Neuron (in vitro differentiated cells): ENCODE data around the gene ASCC1.
"Not testable (repeated sequence)": the region's sequence is repeated elsewhere in the genome, so short reads cannot be mapped to it uniquely, and the experiment has no call there.

Source experiments
- H2AFZ ChIP-seq: one replicate; pipeline ENCODE4 v1.6.1; 2013; ENCODE audit warnings: low read depth, mild to moderate bottlenecking, inconsistent platforms, low read length, moderate library complexity
- H3K27me3 ChIP-seq: one replicate; pipeline ENCODE4 v1.6.1; 2013; ENCODE audit warnings: low read length; ENCODE audit not compliant: insufficient read depth
- H3K36me3 ChIP-seq: one replicate; pipeline ENCODE4 v1.6.1; 2013; ENCODE audit warnings: low read length; ENCODE audit not compliant: insufficient read depth
- H3K4me1 ChIP-seq: one replicate; pipeline ENCODE4 v1.6.1; 2013; ENCODE audit warnings: low read length; ENCODE audit not compliant: insufficient read depth
- H3K4me3 ChIP-seq: 2 replicates; pipeline ENCODE4 v1.5.1; 2013; ENCODE audit warnings: mild to moderate bottlenecking, low read length, moderate library complexity
- H3K9me3 ChIP-seq: one replicate; pipeline ENCODE4 v1.6.1; 2013; ENCODE audit warnings: low read length

ASCC1 gene

DNA sequence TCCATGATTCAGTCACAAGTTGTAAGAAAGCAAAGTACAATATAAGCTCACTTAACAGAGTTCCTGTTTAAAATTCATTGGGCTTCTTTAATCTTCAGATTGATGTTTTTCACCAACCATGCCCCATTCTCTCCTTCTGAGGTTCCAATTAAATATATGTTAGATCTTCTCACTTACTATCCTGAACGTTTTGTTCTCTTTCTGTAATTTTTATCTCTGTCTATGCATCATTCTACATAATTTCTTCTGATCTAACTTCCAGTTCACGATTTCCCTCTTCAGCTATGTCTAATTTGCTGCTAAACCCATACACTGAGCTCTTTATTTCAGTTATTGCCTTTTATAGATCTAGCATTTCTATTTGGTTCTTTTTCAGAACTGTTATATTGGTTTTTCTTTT lies 99.7 kb downstream of the ASCC1 start:
- Histone ChIP-seq H3K4me1 (no peaks in the 10 kb centered on the region), H3K36me3 (peaks cover 2% of the 10 kb centered on the region), H2AFZ (no peak overlapping the region), H3K27me3 (no peaks in the 10 kb centered on the region), H3K4me3 (no peak overlapping the region), H3K9me3 (no peaks in the 10 kb centered on the region)

DNA sequence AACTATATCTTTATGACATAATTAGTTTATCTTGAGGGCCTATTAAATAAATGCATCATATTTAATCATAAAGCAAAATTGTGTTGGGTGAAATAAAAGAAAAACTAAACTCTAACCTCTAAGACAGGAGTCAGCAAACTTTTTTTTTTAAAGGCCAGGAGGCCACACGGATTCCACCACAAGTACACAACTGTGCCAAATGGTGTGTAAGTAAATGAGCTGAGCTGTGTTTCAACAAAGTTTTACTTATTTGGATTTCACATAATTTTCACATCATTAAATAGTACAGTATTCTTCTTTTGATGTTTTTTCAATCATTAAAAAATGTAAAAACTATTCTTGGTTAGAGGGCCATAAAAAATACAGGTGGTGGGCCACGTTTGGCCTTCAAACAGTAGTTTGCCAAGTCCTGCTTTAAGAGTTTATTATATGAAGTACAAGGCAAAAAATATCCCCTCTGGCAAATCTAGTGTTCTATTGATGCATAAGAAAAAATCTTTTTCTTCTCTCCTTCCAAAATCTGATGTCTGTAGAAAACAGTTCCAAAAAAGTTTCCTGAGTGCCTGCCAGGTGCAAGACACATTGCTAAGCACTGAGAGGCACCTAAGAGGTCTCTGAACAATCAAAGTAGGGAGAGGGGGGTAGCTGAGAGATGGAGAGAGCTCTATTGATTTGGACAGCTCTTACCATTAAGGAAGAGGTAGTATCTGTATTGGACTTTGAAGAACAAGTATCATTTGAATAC lies 101.2 kb downstream of the ASCC1 start:
- H2AFZ ChIP-seq: no peak overlapping the region
- no peaks in the 10 kb centered on the region for H3K4me1 ChIP-seq
- H3K9me3 ChIP-seq: no peaks in the 10 kb centered on the region
- H3K36me3 ChIP-seq: peaks cover 2% of the 10 kb centered on the region
- no peak overlapping the region for H3K4me3 ChIP-seq
- H3K27me3 ChIP-seq: no peaks in the 10 kb centered on the region

DNA sequence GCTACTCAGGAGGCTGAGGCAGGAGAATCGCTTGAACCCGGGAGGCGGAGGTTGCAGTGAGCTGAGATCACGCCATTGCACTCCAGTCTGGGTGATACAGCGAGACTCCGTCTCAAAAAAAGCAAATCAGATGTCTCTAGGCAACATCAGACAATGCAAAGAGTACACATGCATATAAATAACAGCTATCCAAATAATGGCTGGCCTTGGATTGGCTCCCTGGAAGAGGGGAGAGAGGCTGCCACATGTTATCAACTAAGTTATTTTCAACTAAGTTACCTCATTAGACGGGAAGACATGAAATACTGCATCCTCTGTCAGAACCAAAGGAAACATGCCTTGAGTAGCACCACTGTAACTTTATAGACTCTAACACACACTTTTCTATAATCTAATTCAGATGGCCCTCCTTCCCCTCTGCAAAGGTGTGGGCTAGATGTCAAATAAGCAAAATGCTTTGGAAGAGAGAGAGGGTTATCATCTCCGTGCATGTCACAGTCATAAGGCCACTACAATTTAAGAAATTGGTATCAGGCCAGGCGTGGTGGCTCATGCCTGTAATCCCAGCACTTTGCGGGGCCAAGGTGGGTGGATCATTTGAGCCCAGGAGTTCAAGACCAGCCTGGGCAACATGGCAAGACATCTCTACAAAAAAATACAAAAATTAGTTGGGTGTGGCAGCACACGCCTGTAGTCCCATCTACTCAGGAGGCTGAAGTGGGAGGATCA lies 105.2 kb downstream of the ASCC1 start:
- Histone ChIP-seq H3K27me3 (no peaks in the 10 kb centered on the region), H3K36me3 (peaks cover under 1% of the 10 kb centered on the region)

DNA sequence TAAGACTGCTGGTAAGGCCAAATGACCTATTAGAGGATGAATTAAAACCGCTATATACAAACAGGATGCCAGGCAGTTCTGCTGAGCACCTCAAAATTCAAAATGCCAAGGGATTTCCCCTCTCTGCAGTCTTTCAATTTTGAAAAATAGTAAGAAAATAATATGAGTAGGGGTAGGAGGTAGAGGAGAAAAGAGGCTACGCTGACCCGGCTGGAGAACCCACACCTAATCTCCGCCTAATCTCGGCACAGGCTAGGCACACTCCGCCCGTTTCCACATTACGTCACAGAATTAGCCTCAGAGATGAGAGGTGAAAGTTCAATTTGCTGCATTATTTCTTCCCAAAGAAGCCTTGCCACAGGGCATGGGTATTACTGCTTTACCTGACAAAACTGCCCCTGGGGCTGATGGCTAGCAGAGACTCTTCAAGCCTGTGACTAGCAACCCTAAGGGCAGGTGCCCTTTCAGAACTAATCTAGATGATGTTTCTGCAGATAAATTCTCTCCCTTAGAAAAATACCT lies 106.4 kb downstream of the ASCC1 start:
- Histone ChIP-seq H3K4me1 (peaks cover 19% of the 10 kb centered on the region), H3K4me3 (no peak overlapping the region), H3K27me3 (no peaks in the 10 kb centered on the region), H3K36me3 (no peaks in the 10 kb centered on the region), H2AFZ (no peak overlapping the region), H3K9me3 (no peaks in the 10 kb centered on the region)

More for the DNA sequence above, 105.2 kb downstream of the ASCC1 start:
- H3K4me3 ChIP-seq: no peak overlapping the region
- H3K4me1 ChIP-seq: peaks cover 14% of the 10 kb centered on the region
- H2AFZ ChIP-seq: no peak overlapping the region
- H3K9me3 ChIP-seq: no peaks in the 10 kb centered on the region

DNA sequence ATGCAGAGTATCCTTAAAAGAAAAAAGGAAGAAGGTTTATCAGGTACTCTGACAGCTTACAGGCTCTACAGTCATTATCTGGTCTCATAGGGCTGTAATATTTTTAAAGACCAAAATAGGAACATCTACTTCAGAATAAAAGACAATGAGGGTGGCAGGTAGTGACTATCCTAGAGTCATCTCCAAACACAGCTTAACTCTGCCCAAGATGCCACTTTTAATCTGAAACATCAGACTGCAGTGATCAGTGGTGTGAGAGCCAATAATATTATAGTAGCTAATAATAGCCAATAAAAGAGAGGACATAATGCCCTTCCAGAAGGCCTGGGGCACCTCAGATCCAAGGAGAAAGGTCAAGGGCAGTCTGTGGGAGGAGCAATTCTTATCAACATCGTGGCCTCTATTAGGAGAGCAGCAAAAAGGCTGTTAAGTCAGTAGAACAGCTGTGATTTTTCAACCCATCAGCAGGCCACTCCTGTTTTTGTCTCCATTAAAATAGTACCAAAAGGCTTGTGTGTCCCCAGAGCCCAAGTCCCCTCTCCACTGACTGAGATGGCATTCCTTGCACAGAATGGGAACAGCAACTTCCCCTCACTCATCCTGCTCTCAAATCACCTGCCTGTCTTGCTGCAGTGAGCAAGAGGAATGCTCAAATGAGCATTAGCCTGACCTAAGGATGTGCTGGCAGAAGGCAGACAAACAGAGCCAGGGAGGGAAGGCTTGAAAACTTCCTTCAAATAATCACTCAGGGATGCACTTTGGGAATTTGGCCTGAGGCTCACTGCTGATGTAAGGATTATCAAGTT lies 107.0 kb downstream of the ASCC1 start:
- Histone ChIP-seq H3K9me3 (no peaks in the 10 kb centered on the region), H3K4me1 (peaks cover 25% of the 10 kb centered on the region)

DNA sequence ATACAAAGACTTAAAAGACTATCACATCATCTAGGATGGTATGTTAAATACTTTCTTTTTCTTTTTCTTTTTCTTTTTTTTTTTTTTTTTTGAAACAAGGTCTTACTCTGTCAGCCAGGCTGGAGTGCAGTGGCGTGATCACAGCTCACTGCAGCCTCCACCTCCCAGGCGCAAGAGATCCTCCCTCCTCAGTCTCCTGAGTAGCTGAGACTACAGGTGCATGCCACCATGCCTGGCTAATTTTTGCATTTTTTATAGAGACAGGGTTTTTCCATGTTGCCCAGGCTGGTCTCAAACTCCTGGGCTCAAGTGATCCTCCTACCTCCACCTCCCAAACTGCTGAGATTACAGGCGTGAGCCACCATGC lies 108.1 kb downstream of the ASCC1 start:
- not testable (repeated sequence) for H2AFZ ChIP-seq, H3K4me3 ChIP-seq, H3K27me3 ChIP-seq, H3K36me3 ChIP-seq, H3K9me3 ChIP-seq
- peaks cover 26% of the 10 kb centered on the region for H3K4me1 ChIP-seq

More for the DNA sequence above, 107.0 kb downstream of the ASCC1 start:
- no peak overlapping the region for H3K4me3 ChIP-seq
- H2AFZ ChIP-seq: no peak overlapping the region
- H3K36me3 ChIP-seq: no peaks in the 10 kb centered on the region
- H3K27me3 ChIP-seq: no peaks in the 10 kb centered on the region

DNA sequence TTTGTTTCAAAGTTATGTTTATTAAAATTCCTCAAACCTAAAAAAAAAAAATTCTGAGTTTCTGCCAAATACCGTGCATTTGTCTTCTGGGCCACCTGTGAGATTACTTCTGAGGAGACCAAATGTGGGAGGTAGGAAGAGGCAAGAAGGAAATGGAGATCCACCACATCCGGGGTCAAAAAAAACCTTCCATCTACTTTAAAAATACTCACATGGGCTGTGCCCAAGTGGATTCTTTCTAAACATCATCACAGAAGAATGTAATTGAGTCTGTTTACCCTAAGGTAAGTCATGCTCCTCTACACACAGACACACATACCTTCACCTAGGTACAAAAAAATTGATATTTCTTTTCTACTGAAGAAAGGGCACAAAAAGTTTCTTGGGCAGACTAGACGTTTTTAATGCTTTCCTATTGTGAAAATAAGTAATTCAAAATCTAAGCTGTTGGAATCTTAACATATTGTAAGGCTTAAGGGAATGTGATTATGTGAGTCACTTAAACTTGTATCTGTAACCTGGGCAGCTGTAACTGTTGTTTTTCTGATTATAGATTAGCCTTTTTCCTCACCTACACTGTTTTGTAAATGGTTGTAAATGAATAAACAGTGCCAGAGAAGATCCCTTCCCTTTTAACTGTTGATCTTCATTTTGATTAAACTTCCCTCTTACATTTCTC lies 108.6 kb downstream of the ASCC1 start:
- Histone ChIP-seq H3K4me1 (peaks cover 26% of the 10 kb centered on the region), H3K4me3 (no peak overlapping the region), H2AFZ (no peak overlapping the region), H3K9me3 (no peaks in the 10 kb centered on the region), H3K27me3 (no peaks in the 10 kb centered on the region), H3K36me3 (no peaks in the 10 kb centered on the region)

DNA sequence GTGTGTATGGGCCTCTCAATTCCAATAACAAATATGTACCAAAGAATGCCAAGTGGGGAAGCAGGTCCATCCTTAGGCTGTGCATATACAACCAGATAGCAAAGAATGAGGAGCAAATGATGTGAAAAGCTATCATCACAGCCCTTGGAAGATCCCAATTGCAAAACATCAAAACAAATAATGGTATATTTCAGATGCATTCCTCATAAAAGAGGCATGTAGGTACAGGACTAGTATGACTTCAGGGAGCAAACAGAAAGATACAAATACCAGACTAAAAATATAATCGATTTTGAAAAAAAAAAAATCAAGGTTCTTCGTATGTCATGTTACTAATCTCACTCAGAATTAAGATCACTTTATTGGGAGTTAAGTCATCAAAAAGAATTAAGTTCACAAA lies 109.2 kb downstream of the ASCC1 start:
- no peak overlapping the region for H2AFZ ChIP-seq
- no peak overlapping the region for H3K4me3 ChIP-seq
- no peaks in the 10 kb centered on the region for H3K36me3 ChIP-seq
- no peaks in the 10 kb centered on the region for H3K9me3 ChIP-seq
- H3K27me3 ChIP-seq: no peaks in the 10 kb centered on the region
- H3K4me1 ChIP-seq: peaks cover 26% of the 10 kb centered on the region

DNA sequence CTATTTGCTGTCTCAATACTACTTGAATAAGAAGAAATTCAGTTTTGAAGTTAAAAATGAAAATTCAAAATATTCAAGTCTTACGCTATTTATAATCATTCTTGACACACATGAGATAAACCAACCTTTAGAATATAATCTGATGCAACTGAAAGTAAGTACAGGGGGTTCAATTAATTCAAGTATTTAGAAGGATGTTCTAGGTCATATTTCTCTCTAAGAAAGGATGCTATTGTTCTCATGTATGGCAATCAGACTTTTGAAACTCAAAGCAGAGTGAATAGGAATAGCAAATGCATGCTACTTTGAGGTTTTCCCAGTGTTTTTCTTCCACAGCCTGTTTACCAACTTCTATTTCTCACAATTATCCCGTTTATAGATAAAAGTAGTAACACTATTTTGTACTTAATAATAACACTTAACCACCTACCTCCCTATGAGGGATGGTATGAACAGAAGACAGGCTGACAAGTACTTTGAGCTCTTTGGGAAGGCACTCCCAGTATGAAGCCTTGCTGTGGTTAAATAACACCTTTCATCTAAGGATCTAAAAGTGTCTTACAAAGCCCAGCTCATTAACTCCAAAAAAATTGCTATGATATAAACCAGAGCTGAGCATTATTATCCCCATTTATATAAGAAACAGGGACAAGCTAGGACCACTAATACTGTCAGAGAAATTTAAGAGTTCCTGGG lies 109.8 kb downstream of the ASCC1 start:
- Histone ChIP-seq H3K4me1 (peaks cover 26% of the 10 kb centered on the region), H3K9me3 (no peaks in the 10 kb centered on the region), H3K27me3 (no peaks in the 10 kb centered on the region), H3K4me3 (no peak overlapping the region), H2AFZ (no peak overlapping the region), H3K36me3 (peaks cover 2% of the 10 kb centered on the region)

DNA sequence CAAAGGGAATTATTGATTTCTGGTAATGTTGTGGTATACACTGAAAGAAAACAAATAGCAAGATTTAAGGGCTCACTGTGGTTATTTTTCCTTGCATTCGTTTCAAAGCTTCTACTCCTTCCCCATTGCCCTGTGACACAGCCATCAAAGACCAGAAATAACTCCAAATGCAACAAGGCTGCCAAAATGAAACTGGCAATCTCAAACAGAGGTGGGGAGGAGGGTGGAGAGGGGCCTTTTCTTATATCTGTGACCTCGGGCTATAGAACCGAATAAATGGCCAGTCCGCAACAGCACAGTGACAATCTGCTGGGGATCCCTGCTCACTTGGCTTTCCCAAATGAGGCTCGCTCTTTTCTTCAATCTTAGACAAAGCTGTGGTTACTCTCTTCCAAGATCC lies 110.4 kb downstream of the ASCC1 start:
- H3K9me3 ChIP-seq: no peaks in the 10 kb centered on the region
- peaks cover 3% of the 10 kb centered on the region for H3K36me3 ChIP-seq
- H3K4me1 ChIP-seq: peaks cover 26% of the 10 kb centered on the region
- H3K27me3 ChIP-seq: no peaks in the 10 kb centered on the region
- no peak overlapping the region for H3K4me3 ChIP-seq
- no peak overlapping the region for H2AFZ ChIP-seq

DNA sequence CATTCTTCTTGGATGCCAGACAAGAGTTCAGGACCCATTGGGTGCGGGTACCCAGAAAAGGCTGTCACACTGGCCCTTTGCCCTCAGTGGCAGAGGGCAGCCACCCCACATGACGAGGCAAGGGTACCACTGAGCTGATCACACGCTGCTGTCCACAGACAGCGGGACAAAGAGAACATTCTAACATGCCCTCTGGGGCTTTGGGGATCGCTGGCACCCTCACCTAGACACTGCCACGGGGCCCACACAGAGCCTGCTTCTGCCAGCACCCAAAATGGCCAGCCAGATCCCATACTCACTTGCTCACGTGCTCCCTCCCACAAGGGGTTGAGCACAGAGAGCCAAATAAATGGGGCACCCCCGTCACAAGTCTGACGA lies 111.0 kb downstream of the ASCC1 start:
- H3K36me3 ChIP-seq: peaks cover 3% of the 10 kb centered on the region
- no peak overlapping the region for H2AFZ ChIP-seq
- no peak overlapping the region for H3K4me3 ChIP-seq
- H3K9me3 ChIP-seq: no peaks in the 10 kb centered on the region
- H3K27me3 ChIP-seq: no peaks in the 10 kb centered on the region
- peaks cover 26% of the 10 kb centered on the region for H3K4me1 ChIP-seq

DNA sequence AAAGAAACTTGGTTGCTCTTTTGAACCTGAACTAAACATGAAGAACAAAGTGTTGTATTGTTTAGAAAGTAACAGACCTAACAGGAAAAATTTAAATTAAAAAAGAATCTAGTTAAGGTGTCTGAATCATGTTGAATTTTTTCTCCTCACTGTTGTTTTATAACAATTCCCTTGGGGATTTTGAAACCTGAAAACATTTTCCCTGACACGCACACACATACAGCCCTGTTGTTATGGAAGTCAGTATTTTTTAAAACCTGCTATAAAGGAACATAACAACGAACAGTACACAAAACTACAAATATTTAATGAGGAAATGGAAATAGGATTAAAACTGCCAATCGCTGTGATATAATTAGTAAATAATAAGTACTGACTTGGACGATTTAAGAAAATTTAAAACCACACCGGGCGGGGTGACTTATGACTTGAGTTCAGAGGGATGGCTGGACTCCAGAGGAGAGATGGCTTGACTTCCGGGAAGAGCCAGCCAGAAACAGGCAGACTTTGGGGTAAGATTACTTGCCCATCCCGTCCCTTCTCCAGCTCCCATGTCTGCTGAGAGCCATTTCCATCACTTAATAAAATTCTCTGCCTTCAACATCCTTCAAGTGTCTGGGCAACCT lies 111.5 kb downstream of the ASCC1 start:
- peaks cover 24% of the 10 kb centered on the region for H3K4me1 ChIP-seq
- H3K4me3 ChIP-seq: no peak overlapping the region
- no peaks in the 10 kb centered on the region for H3K27me3 ChIP-seq
- H2AFZ ChIP-seq: no peak overlapping the region
- H3K9me3 ChIP-seq: no peaks in the 10 kb centered on the region
- peaks cover 3% of the 10 kb centered on the region for H3K36me3 ChIP-seq
